Right atrium auricular region (tissue), 2 donors: Measurements from ENCODE around the gene KCNQ1. TPM values are rescaled to one million over a fixed set of nuclear protein-coding genes. Genes with fewer than 3 reads are reported as not detected.

Source experiments
- DNase-seq: peaks from one replicate; pipeline ENCODE4 v3.0.0-alpha.2; 2019; ENCODE audit warnings: low spot score
- H3K27ac ChIP-seq, 2 donors: fragments of 200-600 bp; sonication (generic); 1 replicate in 1 of 2; 2 replicates in 1 of 2; pipeline ENCODE4 v1.5.1; 2016 to 2019
- H3K27me3 ChIP-seq, 2 donors: fragments of 200-600 bp; sonication (generic); one replicate each; pipeline versions ENCODE4 v1.5.1 to v1.6.0; 2017 to 2019
- H3K36me3 ChIP-seq: fragments of 200-600 bp; sonication (generic); one replicate; pipeline ENCODE4 v1.5.1; 2016
- H3K4me1 ChIP-seq, 2 donors: fragments of 200-600 bp; sonication (generic); one replicate each; pipeline versions ENCODE4 v1.5.1 to v1.6.0; 2017 to 2019
- H3K4me3 ChIP-seq, 2 donors: fragments of 200-600 bp; sonication (generic); 1 replicate in 1 of 2; 2 replicates in 1 of 2; pipeline ENCODE4 v1.5.1; 2017 to 2019; ENCODE audit warnings: mild to moderate bottlenecking in 1 of 2, moderate library complexity in 1 of 2
- H3K9me3 ChIP-seq, 2 donors: fragments of 200-600 bp; sonication (generic); one replicate each; pipeline ENCODE4 v1.5.1; 2019
- CTCF ChIP-seq, 2 donors: fragments of 200-600 bp; sonication (generic); IDR thresholded peaks; one replicate each; pipeline ENCODE4 v1.5.1; 2019; ENCODE audit warnings: antibody characterized with exemption in 2 of 2
- total RNA-seq, 2 donors: library from RNA; depleted of rRNA; stranded (reverse); fragments of >200 nt; gene quantifications; one replicate each; pipeline ENCODE4 v1.1.0, GENCODE V29; 2016

KCNQ1 gene
- total RNA-seq, 2 donors from 2014 or later, result 12.7 to 25.1 TPM

- H3K27ac ChIP-seq, result no peak overlapping the region
- H3K36me3 ChIP-seq, result no peaks in the 10 kb centered on the region
- H3K27me3 ChIP-seq, result no peaks in the 10 kb centered on the region
- no peaks in the 10 kb centered on the region for H3K9me3 ChIP-seq
- no peak for TF ChIP-seq CTCF (IDR thresholded peaks at IDR 0.05)
- no peak for DNase-seq
- no peak overlapping the region for H3K4me3 ChIP-seq
- H3K4me1 ChIP-seq, result peaks cover 0 to 10% of the 10 kb centered on the region in 2 donors
These were observed 283.4 kb downstream of the KCNQ1 start for GRCh38 chr11:2728128-2728662.

DNA sequence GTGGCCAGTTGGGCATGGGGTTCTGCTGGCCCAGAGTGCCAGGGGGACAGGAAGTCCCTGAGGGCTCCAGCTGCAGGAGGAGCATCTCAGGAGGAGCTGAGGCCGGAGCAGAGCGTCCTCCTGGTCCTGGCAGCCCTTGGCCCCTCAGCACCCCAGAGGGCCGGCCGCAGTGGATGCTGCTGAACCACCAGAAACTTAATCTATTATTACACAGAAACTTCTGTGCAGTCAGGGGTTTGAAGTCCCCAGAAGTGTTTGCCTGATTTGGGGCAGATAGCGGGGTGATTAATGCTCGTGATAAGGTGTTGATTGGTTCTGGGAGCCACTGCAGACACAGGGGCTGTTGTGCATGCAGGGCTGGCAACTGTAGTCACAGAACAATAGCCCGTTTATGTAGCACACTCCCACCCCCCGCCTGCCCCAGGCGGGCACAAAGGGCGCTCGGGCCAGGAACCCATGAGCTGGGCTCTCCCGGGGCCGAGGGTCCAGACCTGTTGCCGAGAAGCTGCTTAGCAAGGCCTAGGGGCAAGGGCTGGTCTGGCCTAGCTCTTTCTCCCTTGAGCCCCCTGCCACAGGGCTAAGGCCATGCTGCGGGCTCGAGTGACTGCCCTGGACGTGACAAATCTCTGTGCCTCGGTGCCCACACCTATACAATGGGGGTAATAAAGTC is 284.0 kb downstream of the KCNQ1 start:
- no peak for DNase-seq

DNA sequence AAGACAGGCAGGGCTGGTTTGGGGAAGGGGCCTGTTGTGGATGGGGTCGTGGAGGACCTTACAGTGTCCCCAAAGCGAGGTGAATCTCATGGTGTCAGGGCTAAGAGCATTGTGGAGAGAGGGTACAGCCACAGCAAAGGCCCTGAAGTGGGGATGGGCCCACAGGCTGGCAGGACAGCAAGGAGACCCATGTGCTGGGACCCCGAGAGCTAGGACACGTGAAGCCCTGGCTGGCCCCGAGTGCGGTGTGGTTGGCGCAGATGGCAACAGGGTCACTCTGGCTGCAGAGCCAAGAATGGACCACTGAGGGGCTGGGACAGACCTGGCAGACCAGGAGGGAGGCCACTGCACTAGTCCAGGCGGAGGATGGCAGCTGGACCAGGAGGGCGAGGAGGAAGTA is 285.0 kb downstream of the KCNQ1 start:
- peaks cover 0 to 9% of the 10 kb centered on the region in 2 donors for H3K4me1 ChIP-seq
- H3K4me3 ChIP-seq, result no peak overlapping the region
- DNase-seq, result no peak
- TF ChIP-seq CTCF (IDR thresholded peaks at IDR 0.05), result no peak
- H3K27ac ChIP-seq, result no peak overlapping the region
- no peaks in the 10 kb centered on the region for H3K9me3 ChIP-seq
- no peaks in the 10 kb centered on the region for H3K27me3 ChIP-seq
- H3K36me3 ChIP-seq, result no peaks in the 10 kb centered on the region

More for the DNA sequence above, 284.0 kb downstream of the KCNQ1 start:
- Histone ChIP-seq H3K4me3 (no peak overlapping the region), H3K4me1 (peaks cover 0 to 10% of the 10 kb centered on the region in 2 donors), H3K9me3 (no peaks in the 10 kb centered on the region), H3K36me3 (no peaks in the 10 kb centered on the region), H3K27ac (no peak overlapping the region), H3K27me3 (no peaks in the 10 kb centered on the region)
- TF ChIP-seq CTCF (IDR thresholded peaks at IDR 0.05), result no peak

GRCh38 chr11:2730272-2731129 is 285.7 kb downstream of the KCNQ1 start:
- TF ChIP-seq CTCF (IDR thresholded peaks at IDR 0.05), result no peak
- Histone ChIP-seq H3K36me3 (no peaks in the 10 kb centered on the region), H3K27ac (no peak overlapping the region), H3K4me1 (peaks cover 0 to 2% of the 10 kb centered on the region in 2 donors), H3K9me3 (no peaks in the 10 kb centered on the region), H3K4me3 (no peak overlapping the region), H3K27me3 (no peaks in the 10 kb centered on the region)
- DNase-seq, result no peak

DNA sequence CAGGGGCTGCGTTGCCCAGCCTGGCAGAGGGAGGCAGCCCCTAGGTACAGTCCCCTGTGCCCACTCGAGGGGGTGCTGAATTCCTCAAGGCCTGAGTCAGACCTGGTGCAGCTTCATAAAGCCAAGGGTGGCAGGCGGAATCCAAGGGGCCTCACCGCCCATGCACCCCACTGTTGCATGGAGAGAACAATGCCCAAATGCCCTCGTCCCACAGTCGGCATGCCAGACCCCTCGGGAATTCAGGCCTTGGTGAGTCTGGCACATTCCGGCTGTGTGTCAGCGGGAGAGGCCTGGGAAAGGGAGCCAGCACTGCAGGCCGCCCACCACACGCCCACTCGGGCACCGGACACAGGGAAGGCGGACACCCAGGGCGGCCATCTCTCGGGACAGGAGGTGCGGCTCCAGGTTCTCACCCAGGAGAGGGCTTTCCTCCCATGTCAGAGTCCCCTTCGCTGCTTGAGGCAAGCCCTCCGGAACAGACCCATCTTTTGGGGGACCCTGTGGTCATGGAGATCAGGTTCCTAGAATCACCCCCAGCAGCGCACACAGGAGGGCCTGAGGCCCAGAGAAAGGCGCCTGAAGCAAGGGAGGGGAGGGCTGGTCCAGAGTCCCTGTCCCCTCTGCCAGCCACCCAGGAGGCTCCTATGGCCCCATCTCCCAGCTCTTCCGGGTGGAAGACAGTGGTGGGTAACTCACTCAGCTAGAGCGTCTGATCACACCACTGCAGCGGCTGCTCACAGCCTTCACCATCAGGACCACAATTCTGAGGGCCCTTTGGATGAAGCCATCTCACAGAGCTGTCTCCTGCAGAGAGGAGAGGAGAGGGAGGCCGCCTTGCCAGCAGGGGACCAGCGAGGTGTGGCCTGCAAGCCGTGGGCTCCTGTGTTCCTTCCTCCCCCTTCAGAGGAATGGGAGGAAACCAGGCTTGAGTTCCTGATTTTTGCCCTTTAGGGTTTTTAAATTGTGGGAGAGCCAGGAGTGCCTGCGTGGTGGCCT is 286.6 kb downstream of the KCNQ1 start:
- Histone ChIP-seq H3K36me3 (no peaks in the 10 kb centered on the region), H3K27ac (no peak overlapping the region), H3K4me3 (no peak overlapping the region), H3K9me3 (no peaks in the 10 kb centered on the region), H3K27me3 (no peaks in the 10 kb centered on the region), H3K4me1 (no peaks in the 10 kb centered on the region)
- TF ChIP-seq CTCF (IDR thresholded peaks at IDR 0.05), result no peak
- DNase-seq, result no peak
